Measurements from ENCODE around the gene TAOK1. TPM values are rescaled to one million over a fixed set of nuclear protein-coding genes. Genes with fewer than 3 reads are reported as not detected.

TAOK1 gene
- total and polyA plus RNA-seq, 9 of the 15 experiments (the other 6 are each of a cell fraction or from before 2014, with no cell fraction given): 3.2 to 33.1 (median 16.5) TPM

- WGBS (ENCODE audit: insufficient coverage, low coverage, missing lambda C conversion rate): 90% methylated on average over 16 of the region's 17 CpGs
- ChIA-PET CTCF (ENCODE audit: low intra/inter-chr PET ratio) (no interaction called here), POLR2A (interaction anchor here (0.6 to 3.6 kb wide), 5 partner anchors 11 to 281 kb away, joined by 3 to 25 read pairs (median 4); partner anchors contain the start of gene NUFIP2)
- Histone ChIP-seq H3K79me2 (ENCODE audit: control insufficient read depth, insufficient read depth, low read length) (no peaks in the 10 kb centered on the region), H3K4me3 (no peak overlapping the region), H3K36me3 (ENCODE audit: control insufficient read depth, insufficient read depth, low read length) (peaks cover 54% of the 10 kb centered on the region; the same call in 2 of the 3 replicates), H4K20me1 (replicated peaks; ENCODE audit: control insufficient read depth, insufficient read depth, low read length) (no peaks in the 10 kb centered on the region), H2AFZ (ENCODE audit: low read depth, low read length) (no peak overlapping the region), H3K9me3 (replicated peaks; ENCODE audit: control insufficient read depth, insufficient read depth, low read depth, low read length) (no peaks in the 10 kb centered on the region), H3K9ac (ENCODE audit: insufficient read depth in 1 of 2, low read depth in 2 of 2, low read length in 2 of 2) (no peak overlapping the region), H3K4me1 (replicated peaks in 1 of 2; ENCODE audit: control insufficient read depth in 2 of 2, insufficient read depth in 2 of 2, low read length in 2 of 2) (peaks cover 0 to 50% of the 10 kb centered on the region in 2 experiments; a peak in 2 of 5 replicates), H3K4me2 (ENCODE audit: insufficient read depth, low read length) (no peak overlapping the region), H3K9me1 (ENCODE audit: control insufficient read depth, insufficient read depth, low read length) (peaks cover 3% of the 10 kb centered on the region), H3K27me3 (ENCODE audit: control insufficient read depth in 2 of 2, insufficient read depth in 2 of 2, low read length in 2 of 2) (no peaks in the 10 kb centered on the region), H3K27ac (ENCODE audit: extremely low read depth, low read depth, low read length) (no peak overlapping the region)
- DNase-seq (ENCODE audit: extremely low read depth in 1 of 4, low spot score in 3 of 4) (no peak), ATAC-seq (no peak), FAIRE-seq (no peak)
- intact Hi-C loops (cut with micrococcal nuclease): no loop called here
- in situ Hi-C loops (cut with MboI): no loop called here
- TF ChIP-seq JUND (IDR thresholded peaks at IDR 0.05; ENCODE audit: borderline replicate concordance, low read depth, low read length) (no peak), JUND (tag; IDR thresholded peaks at IDR 0.05; ENCODE audit: borderline replicate concordance, low read depth, low read length) (no peak), MAFG (tag; conservative IDR thresholded peaks at IDR 0.05) (peak; percentile 20; the same call in 1 of the 2 replicates), ZNF316 (IDR thresholded peaks at IDR 0.05) (0 out of 2 replicates have a peak, but pooled peaks have one; percentile 48), C11orf30 (IDR thresholded peaks at IDR 0.05; ENCODE audit: low read depth) (peak; percentile 44; the same call in 1 of the 2 replicates), KLF16 (IDR thresholded peaks at IDR 0.05) (no peak)
- no TSS peak for BruUV-seq (replicated peaks)
These were observed 184.8 kb downstream of the TAOK1 start for GRCh38 chr17:29574732-29575510.

Measured in K562 (cell line).